K562 (cell line): ENCODE results near the gene TMEM168. TPM values are rescaled to one million over a fixed set of nuclear protein-coding genes. Genes with fewer than 3 reads are reported as not detected.
A peak's percentile ranks its signal among the peaks of the same experiment; 100 is the strongest.

Source experiments
- CBX2 ChIP-seq: fragments of 200-600 bp; sonication (generic); IDR thresholded peaks from one replicate; pipeline ENCODE4 v1.6.1; 2012; ENCODE audit warnings: mild to moderate bottlenecking, low read length, inconsistent platforms; ENCODE audit not compliant: insufficient read depth, poor library complexity, severe bottlenecking
- CC2D1A ChIP-seq: fragments of 450-650 bp; IDR thresholded peaks from 2 replicates; pipeline ENCODE4 v1.6.1; 2017; ENCODE audit warnings: mild to moderate bottlenecking
- ELF4 ChIP-seq: fragments of 450-650 bp; formaldehyde crosslinking; IDR thresholded peaks from 2 replicates; pipeline ENCODE4 v1.4.0; 2022; ENCODE audit warnings: missing genetic modification characterization
- FOS ChIP-seq: IDR thresholded peaks from 3 replicates; pipeline ENCODE4 v1.6.1; 2011; ENCODE audit not compliant: insufficient read length; ENCODE audit errors: extremely low read depth
- HMG20B ChIP-seq: fragments of 250-450 bp; sonication (Bioruptor Pico); IDR thresholded peaks from 2 replicates; pipeline ENCODE4 v1.5.0; 2021; ENCODE audit warnings: mild to moderate bottlenecking
- KAT2B ChIP-seq: IDR thresholded peaks from one replicate; pipeline ENCODE4 v1.6.1; 2012; ENCODE audit warnings: low read depth, mild to moderate bottlenecking, control low read depth, inconsistent platforms, low read length, moderate library complexity
- L3MBTL2 ChIP-seq: fragments of 450-650 bp; IDR thresholded peaks from 2 replicates; pipeline ENCODE4 v1.6.1; 2016; ENCODE audit warnings: mild to moderate bottlenecking, moderate library complexity
- NCOA6 ChIP-seq: fragments of 450-650 bp; IDR thresholded peaks from 2 replicates; pipeline ENCODE4 v1.6.1; 2017; ENCODE audit warnings: mild to moderate bottlenecking
- RBM14 ChIP-seq: fragments of 200-400 bp; formaldehyde crosslinking; IDR thresholded peaks from 2 replicates; pipeline ENCODE4 v1.6.1; 2018; ENCODE audit warnings: low read depth, mild to moderate bottlenecking, low read length, moderate library complexity, borderline replicate concordance; ENCODE audit not compliant: insufficient read depth
- TAF1 ChIP-seq: IDR thresholded peaks from 2 replicates; pipeline ENCODE4 v1.6.1; 2011; ENCODE audit warnings: mild to moderate bottlenecking, low read length, moderate library complexity; ENCODE audit not compliant: insufficient read depth, control insufficient read depth, severe bottlenecking; ENCODE audit errors: extremely low read depth
- ZBTB17 ChIP-seq: fragments of 450-650 bp; formaldehyde crosslinking; IDR thresholded peaks from 2 replicates; pipeline ENCODE4 v1.4.0; 2020; ENCODE audit warnings: mild to moderate bottlenecking
- ZNF316 ChIP-seq: fragments of 450-650 bp; IDR thresholded peaks from 2 replicates; pipeline ENCODE4 v1.6.1; 2016
- ZNF324 ChIP-seq: fragments of 250-450 bp; sonication (Bioruptor Pico); IDR thresholded peaks from 2 replicates; pipeline ENCODE4 v1.4.0; 2020; ENCODE audit warnings: mild to moderate bottlenecking
- ZNF436 ChIP-seq: fragments of 250-450, 450-650 bp; sonication (Bioruptor Pico); formaldehyde crosslinking; IDR thresholded peaks from 2 replicates; pipeline ENCODE4 v1.7.0; 2020; ENCODE audit warnings: mild to moderate bottlenecking
- polyA plus RNA-seq, 8 experiments: library from polyadenylated mRNA; depleted of rRNA in 4 of 8; stranded (reverse) in 5 of 8; unstranded in 3 of 8; fragments of >200 nt; fragmentation: Nextera tagmentation in 2 of 8; fragmentation: Illumina TruSeq in 1 of 8; extraction: Ambion mirVana in 2 of 8; extraction: Trizol in 1 of 8; gene quantifications; 2 replicates each; pipeline versions ENCODE4 v1.2.1 to v1.2.3, GENCODE V29; 2011 to 2014; ENCODE audit warnings: inconsistent platforms in 1 of 8, missing spikeins in 1 of 8
- total RNA-seq, 7 experiments: library from RNA; depleted of rRNA in 6 of 7; stranded (reverse); fragments of >200 nt in 6 of 7; fragmentation: Illumina TruSeq in 2 of 7; extraction: Trizol in 2 of 7; gene quantifications; 2 replicates each; pipeline versions ENCODE4 v1.2.1 to v1.2.3, GENCODE V29; 2011 to 2021; ENCODE audit warnings: low replicate concordance in 1 of 7
- TF ChIP-seq, protein P1 (sequence below): fragments of 450-650 bp; formaldehyde crosslinking; conservative IDR thresholded peaks from 2 replicates; pipeline ENCODE4 v1.4.0; 2022; ENCODE audit warnings: mild to moderate bottlenecking, missing genetic modification characterization
- TF ChIP-seq, protein P2 (sequence below): sonication (generic); formaldehyde crosslinking; IDR thresholded peaks from 2 replicates; pipeline ENCODE4 v1.5.0; 2020; ENCODE audit warnings: missing genetic modification reagents
- TF ChIP-seq, protein P3 (sequence below): fragments of 250-450 bp; sonication (Bioruptor Pico); IDR thresholded peaks from 2 replicates; pipeline ENCODE4 v1.9.0; 2021; ENCODE audit warnings: mild to moderate bottlenecking
- TF ChIP-seq, protein P4 (sequence below): fragments of 250-450 bp; sonication (Bioruptor Pico); IDR thresholded peaks from 2 replicates; pipeline ENCODE4 v1.9.0; 2021; ENCODE audit warnings: mild to moderate bottlenecking, inconsistent platforms
- TF ChIP-seq, protein P5 (sequence below): IDR thresholded peaks from 3 replicates; pipeline ENCODE4 v1.6.1; 2011; ENCODE audit warnings: borderline replicate concordance, mild to moderate bottlenecking; ENCODE audit not compliant: insufficient read length, insufficient read depth
- TF ChIP-seq, protein P6 (sequence below): fragments of 250-450 bp; sonication (Bioruptor Pico); IDR thresholded peaks from 2 replicates; pipeline ENCODE4 v1.8.0; 2021; ENCODE audit warnings: moderate library complexity, mild to moderate bottlenecking, inconsistent platforms

Gene TMEM168
- total and polyA plus RNA-seq, 9 of the 15 experiments (the other 6 are each of a cell fraction or from before 2014, with no cell fraction given) = 19.7 to 50.7 (median 25.4) TPM

DNA sequence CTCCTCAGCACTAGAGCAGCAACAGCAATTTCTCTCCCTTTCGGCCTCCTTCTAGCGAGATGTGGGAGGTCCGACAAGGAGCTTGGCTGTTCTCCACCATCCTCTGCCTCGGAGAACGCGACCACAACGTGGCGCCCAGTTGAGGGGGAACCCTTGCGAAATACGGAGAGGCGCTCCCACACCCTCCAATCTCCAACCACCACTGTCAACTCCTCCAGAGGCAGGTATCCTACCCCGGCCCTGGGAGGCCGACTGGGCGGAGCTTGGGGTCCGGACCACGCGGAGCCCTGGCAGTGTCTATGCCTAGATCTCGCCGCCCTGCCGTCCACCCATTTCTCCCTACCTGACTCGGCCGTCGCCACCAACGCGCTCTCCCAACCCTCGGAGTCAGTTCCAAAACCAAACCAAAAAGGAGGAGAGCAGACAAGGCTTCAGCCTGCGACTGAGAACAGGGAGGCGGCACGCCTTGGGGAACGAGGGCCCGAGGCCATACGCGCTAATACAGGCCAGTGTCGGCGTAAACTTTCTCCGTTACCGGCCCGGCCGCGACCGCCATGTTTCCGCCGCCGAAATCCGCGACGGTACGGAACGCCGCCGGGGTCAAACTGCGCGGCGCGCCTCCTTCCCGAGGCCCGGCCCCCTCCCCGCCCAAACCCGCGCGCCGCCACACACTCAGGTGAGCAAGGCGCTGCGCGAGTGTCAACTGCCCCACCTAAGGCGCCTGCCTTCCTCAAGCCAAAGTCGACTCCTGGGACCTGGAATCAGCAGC is at the start of gene TMEM168 (continued):
- TF ChIP-seq, protein P1, sequence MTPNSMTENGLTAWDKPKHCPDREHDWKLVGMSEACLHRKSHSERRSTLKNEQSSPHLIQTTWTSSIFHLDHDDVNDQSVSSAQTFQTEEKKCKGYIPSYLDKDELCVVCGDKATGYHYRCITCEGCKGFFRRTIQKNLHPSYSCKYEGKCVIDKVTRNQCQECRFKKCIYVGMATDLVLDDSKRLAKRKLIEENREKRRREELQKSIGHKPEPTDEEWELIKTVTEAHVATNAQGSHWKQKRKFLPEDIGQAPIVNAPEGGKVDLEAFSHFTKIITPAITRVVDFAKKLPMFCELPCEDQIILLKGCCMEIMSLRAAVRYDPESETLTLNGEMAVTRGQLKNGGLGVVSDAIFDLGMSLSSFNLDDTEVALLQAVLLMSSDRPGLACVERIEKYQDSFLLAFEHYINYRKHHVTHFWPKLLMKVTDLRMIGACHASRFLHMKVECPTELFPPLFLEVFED (CRISPR knock-in tag) = no peak; the same call in 1 of the 2 replicates
- no peak for TF ChIP-seq ZNF436
- TF ChIP-seq, protein P2, sequence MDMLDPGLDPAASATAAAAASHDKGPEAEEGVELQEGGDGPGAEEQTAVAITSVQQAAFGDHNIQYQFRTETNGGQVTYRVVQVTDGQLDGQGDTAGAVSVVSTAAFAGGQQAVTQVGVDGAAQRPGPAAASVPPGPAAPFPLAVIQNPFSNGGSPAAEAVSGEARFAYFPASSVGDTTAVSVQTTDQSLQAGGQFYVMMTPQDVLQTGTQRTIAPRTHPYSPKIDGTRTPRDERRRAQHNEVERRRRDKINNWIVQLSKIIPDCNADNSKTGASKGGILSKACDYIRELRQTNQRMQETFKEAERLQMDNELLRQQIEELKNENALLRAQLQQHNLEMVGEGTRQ = no peak
- TF ChIP-seq L3MBTL2 = peak; percentile 92
- peak; percentile 99 for TF ChIP-seq NCOA6
- TF ChIP-seq CC2D1A = peak; percentile 92
- TF ChIP-seq KAT2B = no peak
- peak; percentile 85 for TF ChIP-seq TAF1
- TF ChIP-seq RBM14 = no peak
- TF ChIP-seq CBX2 = no peak
- TF ChIP-seq, protein P3, sequence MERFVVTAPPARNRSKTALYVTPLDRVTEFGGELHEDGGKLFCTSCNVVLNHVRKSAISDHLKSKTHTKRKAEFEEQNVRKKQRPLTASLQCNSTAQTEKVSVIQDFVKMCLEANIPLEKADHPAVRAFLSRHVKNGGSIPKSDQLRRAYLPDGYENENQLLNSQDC (CRISPR knock-in tag) = peak; percentile 92; the same call in 1 of the 2 replicates
- TF ChIP-seq, protein P4, sequence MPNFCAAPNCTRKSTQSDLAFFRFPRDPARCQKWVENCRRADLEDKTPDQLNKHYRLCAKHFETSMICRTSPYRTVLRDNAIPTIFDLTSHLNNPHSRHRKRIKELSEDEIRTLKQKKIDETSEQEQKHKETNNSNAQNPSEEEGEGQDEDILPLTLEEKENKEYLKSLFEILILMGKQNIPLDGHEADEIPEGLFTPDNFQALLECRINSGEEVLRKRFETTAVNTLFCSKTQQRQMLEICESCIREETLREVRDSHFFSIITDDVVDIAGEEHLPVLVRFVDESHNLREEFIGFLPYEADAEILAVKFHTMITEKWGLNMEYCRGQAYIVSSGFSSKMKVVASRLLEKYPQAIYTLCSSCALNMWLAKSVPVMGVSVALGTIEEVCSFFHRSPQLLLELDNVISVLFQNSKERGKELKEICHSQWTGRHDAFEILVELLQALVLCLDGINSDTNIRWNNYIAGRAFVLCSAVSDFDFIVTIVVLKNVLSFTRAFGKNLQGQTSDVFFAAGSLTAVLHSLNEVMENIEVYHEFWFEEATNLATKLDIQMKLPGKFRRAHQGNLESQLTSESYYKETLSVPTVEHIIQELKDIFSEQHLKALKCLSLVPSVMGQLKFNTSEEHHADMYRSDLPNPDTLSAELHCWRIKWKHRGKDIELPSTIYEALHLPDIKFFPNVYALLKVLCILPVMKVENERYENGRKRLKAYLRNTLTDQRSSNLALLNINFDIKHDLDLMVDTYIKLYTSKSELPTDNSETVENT (CRISPR knock-in tag) = peak; percentile 74
- peak; percentile 84 for TF ChIP-seq ZBTB17 (CRISPR knock-in tag)
- no peak for TF ChIP-seq ELF4 (CRISPR knock-in tag)
- TF ChIP-seq, protein P5, sequence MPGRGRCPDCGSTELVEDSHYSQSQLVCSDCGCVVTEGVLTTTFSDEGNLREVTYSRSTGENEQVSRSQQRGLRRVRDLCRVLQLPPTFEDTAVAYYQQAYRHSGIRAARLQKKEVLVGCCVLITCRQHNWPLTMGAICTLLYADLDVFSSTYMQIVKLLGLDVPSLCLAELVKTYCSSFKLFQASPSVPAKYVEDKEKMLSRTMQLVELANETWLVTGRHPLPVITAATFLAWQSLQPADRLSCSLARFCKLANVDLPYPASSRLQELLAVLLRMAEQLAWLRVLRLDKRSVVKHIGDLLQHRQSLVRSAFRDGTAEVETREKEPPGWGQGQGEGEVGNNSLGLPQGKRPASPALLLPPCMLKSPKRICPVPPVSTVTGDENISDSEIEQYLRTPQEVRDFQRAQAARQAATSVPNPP = no peak
- peak; percentile 28; the same call in 1 of the 2 replicates for TF ChIP-seq ZNF316
- TF ChIP-seq FOS = no peak
- no peak for TF ChIP-seq HMG20B (CRISPR knock-in tag)
- TF ChIP-seq, protein P6, sequence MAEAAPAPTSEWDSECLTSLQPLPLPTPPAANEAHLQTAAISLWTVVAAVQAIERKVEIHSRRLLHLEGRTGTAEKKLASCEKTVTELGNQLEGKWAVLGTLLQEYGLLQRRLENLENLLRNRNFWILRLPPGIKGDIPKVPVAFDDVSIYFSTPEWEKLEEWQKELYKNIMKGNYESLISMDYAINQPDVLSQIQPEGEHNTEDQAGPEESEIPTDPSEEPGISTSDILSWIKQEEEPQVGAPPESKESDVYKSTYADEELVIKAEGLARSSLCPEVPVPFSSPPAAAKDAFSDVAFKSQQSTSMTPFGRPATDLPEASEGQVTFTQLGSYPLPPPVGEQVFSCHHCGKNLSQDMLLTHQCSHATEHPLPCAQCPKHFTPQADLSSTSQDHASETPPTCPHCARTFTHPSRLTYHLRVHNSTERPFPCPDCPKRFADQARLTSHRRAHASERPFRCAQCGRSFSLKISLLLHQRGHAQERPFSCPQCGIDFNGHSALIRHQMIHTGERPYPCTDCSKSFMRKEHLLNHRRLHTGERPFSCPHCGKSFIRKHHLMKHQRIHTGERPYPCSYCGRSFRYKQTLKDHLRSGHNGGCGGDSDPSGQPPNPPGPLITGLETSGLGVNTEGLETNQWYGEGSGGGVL = no peak
- TF ChIP-seq ZNF324 (CRISPR knock-in tag) = no peak
